Liver (tissue), 9 donors: ENCODE results near the gene TMEM119. TPM values are rescaled to one million over a fixed set of nuclear protein-coding genes. Genes with fewer than 3 reads are reported as not detected.

Source experiments
- DNase-seq: peaks from one replicate; pipeline ENCODE4 v3.0.0-alpha.2; 2017; ENCODE audit warnings: low spot score
- H3K27ac ChIP-seq, 2 donors: one replicate each; pipeline ENCODE4 v1.7.0; 2013; ENCODE audit warnings: inconsistent platforms in 2 of 2, low read length in 2 of 2, control low read depth in 1 of 2, low read depth in 1 of 2, mild to moderate bottlenecking in 1 of 2
- H3K27me3 ChIP-seq, 4 donors: one replicate each; pipeline versions ENCODE4 v1.6.1 to v1.7.0; 2013; ENCODE audit warnings: low read length in 3 of 4, inconsistent platforms in 1 of 4, mild to moderate bottlenecking in 1 of 4, moderate library complexity in 1 of 4; ENCODE audit not compliant: control insufficient read depth in 4 of 4, insufficient read depth in 4 of 4
- H3K36me3 ChIP-seq, 4 donors: one replicate each; pipeline versions ENCODE4 v1.6.1 to v1.7.0; 2013; ENCODE audit warnings: low read length in 3 of 4, mild to moderate bottlenecking in 3 of 4, low read depth in 1 of 4, moderate library complexity in 1 of 4; ENCODE audit not compliant: control insufficient read depth in 4 of 4, insufficient read depth in 3 of 4
- H3K4me1 ChIP-seq, 4 donors: one replicate each; pipeline versions ENCODE4 v1.6.1 to v1.7.0; 2013; ENCODE audit warnings: low read length in 3 of 4, mild to moderate bottlenecking in 3 of 4, moderate library complexity in 1 of 4; ENCODE audit not compliant: control insufficient read depth in 4 of 4, insufficient read depth in 4 of 4
- H3K4me3 ChIP-seq, 3 donors: one replicate each; pipeline versions ENCODE4 v1.6.1 to v1.7.0; 2013; ENCODE audit warnings: low read length in 3 of 3, control low read depth in 1 of 3, low read depth in 1 of 3, mild to moderate bottlenecking in 1 of 3
- H3K9ac ChIP-seq, 2 donors: one replicate each; pipeline ENCODE4 v1.7.0; 2013; ENCODE audit warnings: low read length in 2 of 2, mild to moderate bottlenecking in 2 of 2, moderate library complexity in 2 of 2, control low read depth in 1 of 2, low read depth in 1 of 2
- H3K9me3 ChIP-seq, 4 donors: one replicate each; pipeline versions ENCODE4 v1.6.1 to v1.7.0; 2013; ENCODE audit warnings: low read length in 3 of 4; ENCODE audit not compliant: control insufficient read depth in 4 of 4
- ATF3 ChIP-seq: IDR thresholded peaks from 2 replicates; pipeline ENCODE4 v1.6.1; 2016; ENCODE audit warnings: antibody characterized with exemption
- EGR1 ChIP-seq, 2 donors: IDR thresholded peaks; 2 replicates each; pipeline ENCODE4 v1.6.1; 2016 to 2018; ENCODE audit warnings: antibody characterized with exemption in 2 of 2, low read depth in 2 of 2
- FOXA1 ChIP-seq: IDR thresholded peaks from 2 replicates; pipeline ENCODE4 v1.6.1; 2016; ENCODE audit warnings: antibody characterized with exemption
- FOXA2 ChIP-seq: IDR thresholded peaks from 2 replicates; pipeline ENCODE4 v1.6.1; 2016; ENCODE audit warnings: antibody characterized with exemption
- GABPA ChIP-seq, 2 donors: IDR thresholded peaks in 1 of 2; conservative IDR thresholded peaks in 1 of 2; 2 replicates each; pipeline ENCODE4 v1.6.1; 2016; ENCODE audit warnings: antibody characterized with exemption in 2 of 2, mild to moderate bottlenecking in 1 of 2, moderate library complexity in 1 of 2
- HNF4A ChIP-seq, 2 donors: conservative IDR thresholded peaks; 2 replicates each; pipeline ENCODE4 v1.6.1; 2016; ENCODE audit warnings: antibody characterized with exemption in 2 of 2, mild to moderate bottlenecking in 2 of 2
- HNF4G ChIP-seq: IDR thresholded peaks from 2 replicates; pipeline ENCODE4 v1.6.1; 2016; ENCODE audit warnings: antibody characterized with exemption
- JUND ChIP-seq, 2 donors: IDR thresholded peaks; 2 replicates each; pipeline ENCODE4 v1.6.1; 2016; ENCODE audit warnings: antibody characterized with exemption in 2 of 2
- MAX ChIP-seq: IDR thresholded peaks from 2 replicates; pipeline ENCODE4 v1.6.1; 2016; ENCODE audit warnings: antibody characterized with exemption
- NR2F2 ChIP-seq: IDR thresholded peaks from 2 replicates; pipeline ENCODE4 v1.6.1; 2016; ENCODE audit warnings: antibody characterized with exemption
- RAD21 ChIP-seq, 2 donors: IDR thresholded peaks; 2 replicates each; pipeline ENCODE4 v1.6.1; 2016; ENCODE audit warnings: antibody characterized with exemption in 2 of 2, mild to moderate bottlenecking in 2 of 2
- RXRA ChIP-seq, 2 donors: IDR thresholded peaks; 2 replicates each; pipeline ENCODE4 v1.6.1; 2017 to 2018; ENCODE audit warnings: antibody characterized with exemption in 2 of 2, mild to moderate bottlenecking in 1 of 2
- SP1 ChIP-seq: IDR thresholded peaks from 2 replicates; pipeline ENCODE4 v1.6.1; 2018; ENCODE audit warnings: antibody characterized with exemption, mild to moderate bottlenecking
- TAF1 ChIP-seq: conservative IDR thresholded peaks from 2 replicates; pipeline ENCODE4 v1.6.1; 2016; ENCODE audit warnings: antibody characterized with exemption, mild to moderate bottlenecking
- YY1 ChIP-seq: IDR thresholded peaks from 2 replicates; pipeline ENCODE4 v1.6.1; 2016; ENCODE audit warnings: antibody characterized with exemption, mild to moderate bottlenecking
- ZBTB33 ChIP-seq: IDR thresholded peaks from 2 replicates; pipeline ENCODE4 v1.6.1; 2016; ENCODE audit warnings: antibody characterized with exemption
- WGBS: extraction: QIAGEN DNeasy Blood & Tissue Kit; methylation state at CpG from one replicate; pipeline ENCODE4 v1.1.7; 2013; 5-methylcytosine and 5-hydroxymethylcytosine counted together
- polyA plus RNA-seq, 2 donors: library from polyadenylated mRNA; stranded (reverse) in 1 of 2; unstranded in 1 of 2; fragments of 200-250 nt in 1 of 2; fragments of >200 nt in 1 of 2; fragmentation: Nextera tagmentation in 1 of 2; extraction: Ambion mirVana in 1 of 2; gene quantifications; one replicate each; pipeline versions ENCODE4 v1.2.1 to v1.2.3, GENCODE V29; 2013 to 2015
- total RNA-seq, 2 donors: library from RNA; depleted of rRNA; stranded (reverse); fragments of >200 nt; gene quantifications; one replicate each; pipeline ENCODE4 v1.2.3, GENCODE V29; 2014
- TF ChIP-seq, protein P1 (sequence below): IDR thresholded peaks from 2 replicates; pipeline ENCODE4 v1.6.1; 2016; ENCODE audit warnings: antibody characterized with exemption, mild to moderate bottlenecking
- TF ChIP-seq, protein P2 (sequence below): fragments of 150-350 bp; IDR thresholded peaks from 2 replicates; pipeline ENCODE4 v1.5.1; 2017; ENCODE audit warnings: improper control_type of control experiment, low read depth, low read length; ENCODE audit not compliant: missing input control
- donor health status: healthy.
- donor health status: healthy.
- donor health status: healthy.
- donor health status: healthy.
- donor health status: healthy.

Gene TMEM119
- total and polyA plus RNA-seq, 4 donors = 0.14 to 2.6 (median 0.38) TPM

- Histone ChIP-seq H3K4me3 (no peak overlapping the region), H3K27me3 (no peaks in the 10 kb centered on the region), H3K4me1 (peaks cover 0 to 1% (median 0%) of the 10 kb centered on the region in 4 donors), H3K36me3 (peaks cover 4 to 38% (median 31%) of the 10 kb centered on the region in 4 donors), H3K27ac (no peak overlapping the region), H3K9me3 (no peaks in the 10 kb centered on the region), H3K9ac (no peak overlapping the region)
- no peak for DNase-seq
- TF ChIP-seq YY1 (no peak), HNF4G (no peak), HNF4A (conservative IDR thresholded peaks at IDR 0.05) (no peak), TAF1 (no peak), MAX (no peak), GABPA (IDR thresholded peaks at IDR 0.05 in 1 of 2, conservative IDR thresholded peaks at IDR 0.05 in 1 of 2) (no peak), FOXA2 (no peak), JUND (IDR thresholded peaks at IDR 0.05) (no peak), SP1 (no peak), ZBTB33 (no peak), NR2F2 (no peak), RAD21 (IDR thresholded peaks at IDR 0.05) (no peak), EGR1 (IDR thresholded peaks at IDR 0.05; ENCODE audit: low read depth in 2 of 2) (no peak), FOXA1 (no peak), RXRA (IDR thresholded peaks at IDR 0.05) (no peak), ATF3 (no peak)
- TF ChIP-seq, protein P1, sequence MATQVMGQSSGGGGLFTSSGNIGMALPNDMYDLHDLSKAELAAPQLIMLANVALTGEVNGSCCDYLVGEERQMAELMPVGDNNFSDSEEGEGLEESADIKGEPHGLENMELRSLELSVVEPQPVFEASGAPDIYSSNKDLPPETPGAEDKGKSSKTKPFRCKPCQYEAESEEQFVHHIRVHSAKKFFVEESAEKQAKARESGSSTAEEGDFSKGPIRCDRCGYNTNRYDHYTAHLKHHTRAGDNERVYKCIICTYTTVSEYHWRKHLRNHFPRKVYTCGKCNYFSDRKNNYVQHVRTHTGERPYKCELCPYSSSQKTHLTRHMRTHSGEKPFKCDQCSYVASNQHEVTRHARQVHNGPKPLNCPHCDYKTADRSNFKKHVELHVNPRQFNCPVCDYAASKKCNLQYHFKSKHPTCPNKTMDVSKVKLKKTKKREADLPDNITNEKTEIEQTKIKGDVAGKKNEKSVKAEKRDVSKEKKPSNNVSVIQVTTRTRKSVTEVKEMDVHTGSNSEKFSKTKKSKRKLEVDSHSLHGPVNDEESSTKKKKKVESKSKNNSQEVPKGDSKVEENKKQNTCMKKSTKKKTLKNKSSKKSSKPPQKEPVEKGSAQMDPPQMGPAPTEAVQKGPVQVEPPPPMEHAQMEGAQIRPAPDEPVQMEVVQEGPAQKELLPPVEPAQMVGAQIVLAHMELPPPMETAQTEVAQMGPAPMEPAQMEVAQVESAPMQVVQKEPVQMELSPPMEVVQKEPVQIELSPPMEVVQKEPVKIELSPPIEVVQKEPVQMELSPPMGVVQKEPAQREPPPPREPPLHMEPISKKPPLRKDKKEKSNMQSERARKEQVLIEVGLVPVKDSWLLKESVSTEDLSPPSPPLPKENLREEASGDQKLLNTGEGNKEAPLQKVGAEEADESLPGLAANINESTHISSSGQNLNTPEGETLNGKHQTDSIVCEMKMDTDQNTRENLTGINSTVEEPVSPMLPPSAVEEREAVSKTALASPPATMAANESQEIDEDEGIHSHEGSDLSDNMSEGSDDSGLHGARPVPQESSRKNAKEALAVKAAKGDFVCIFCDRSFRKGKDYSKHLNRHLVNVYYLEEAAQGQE = no peak
- TF ChIP-seq, protein P2, sequence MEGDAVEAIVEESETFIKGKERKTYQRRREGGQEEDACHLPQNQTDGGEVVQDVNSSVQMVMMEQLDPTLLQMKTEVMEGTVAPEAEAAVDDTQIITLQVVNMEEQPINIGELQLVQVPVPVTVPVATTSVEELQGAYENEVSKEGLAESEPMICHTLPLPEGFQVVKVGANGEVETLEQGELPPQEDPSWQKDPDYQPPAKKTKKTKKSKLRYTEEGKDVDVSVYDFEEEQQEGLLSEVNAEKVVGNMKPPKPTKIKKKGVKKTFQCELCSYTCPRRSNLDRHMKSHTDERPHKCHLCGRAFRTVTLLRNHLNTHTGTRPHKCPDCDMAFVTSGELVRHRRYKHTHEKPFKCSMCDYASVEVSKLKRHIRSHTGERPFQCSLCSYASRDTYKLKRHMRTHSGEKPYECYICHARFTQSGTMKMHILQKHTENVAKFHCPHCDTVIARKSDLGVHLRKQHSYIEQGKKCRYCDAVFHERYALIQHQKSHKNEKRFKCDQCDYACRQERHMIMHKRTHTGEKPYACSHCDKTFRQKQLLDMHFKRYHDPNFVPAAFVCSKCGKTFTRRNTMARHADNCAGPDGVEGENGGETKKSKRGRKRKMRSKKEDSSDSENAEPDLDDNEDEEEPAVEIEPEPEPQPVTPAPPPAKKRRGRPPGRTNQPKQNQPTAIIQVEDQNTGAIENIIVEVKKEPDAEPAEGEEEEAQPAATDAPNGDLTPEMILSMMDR = no peak
- 69% methylated on average over 7 of the region's 7 CpGs for WGBS
Observed at GRCh38 chr12:108548954-108549521, 48.8 kb downstream of the TMEM119 start.
